ENCODE results near the gene IQGAP2.

IQGAP2 gene

GRCh38 chr5:76604838-76605237 is 201.8 kb downstream of the IQGAP2 start:
- TF ChIP-seq SUZ12 (IDR thresholded peaks at IDR 0.05; ENCODE audit: extremely low read depth, insufficient read depth, insufficient read length) (no peak), ZNF274 (IDR thresholded peaks at IDR 0.05; ENCODE audit: low read depth, low read length) (no peak), YY1 (IDR thresholded peaks at IDR 0.05; ENCODE audit: insufficient read depth, insufficient read length) (no peak)
- H3K36me3 ChIP-seq (ENCODE audit: insufficient read depth, insufficient read length, low read length): no peaks in the 10 kb centered on the region

DNA sequence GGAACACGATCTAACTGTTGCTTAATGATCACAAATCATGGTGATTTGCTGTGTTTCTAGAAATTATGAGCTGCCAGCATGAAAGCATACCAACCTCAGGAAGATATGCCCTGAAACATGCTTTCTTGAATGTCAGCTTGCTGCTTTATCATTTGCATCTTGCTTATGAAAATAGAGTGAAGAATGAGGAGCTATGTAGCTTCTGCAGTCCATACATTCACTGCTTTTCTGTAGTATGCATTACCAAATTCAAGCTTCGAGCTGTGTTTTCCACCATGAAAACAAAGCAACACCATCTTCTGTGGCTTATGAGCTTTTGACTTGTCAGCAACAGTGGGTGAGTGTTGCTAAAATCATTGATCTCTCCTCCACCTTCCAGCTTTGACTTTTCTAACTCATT is 203.6 kb downstream of the IQGAP2 start:
- no peaks in the 10 kb centered on the region for H3K9me3 ChIP-seq (ENCODE audit: insufficient read depth, low read length)
- no peak for DNase-seq (ENCODE audit: low read depth, low spot score)
- no peak overlapping the region for H3K4me3 ChIP-seq (ENCODE audit: insufficient read length, low read depth)
- no peak for TF ChIP-seq ZNF274 (IDR thresholded peaks at IDR 0.05; ENCODE audit: low read depth, low read length)
- no peak for TF ChIP-seq SUZ12 (IDR thresholded peaks at IDR 0.05; ENCODE audit: extremely low read depth, insufficient read depth, insufficient read length)
- TF ChIP-seq YY1 (IDR thresholded peaks at IDR 0.05; ENCODE audit: insufficient read depth, insufficient read length): no peak
- no peaks in the 10 kb centered on the region for H3K4me1 ChIP-seq (ENCODE audit: insufficient read depth, insufficient read length)
- H3K27me3 ChIP-seq (ENCODE audit: insufficient read depth, insufficient read length): no peaks in the 10 kb centered on the region
- peaks cover 3% of the 10 kb centered on the region for H3K36me3 ChIP-seq (ENCODE audit: insufficient read depth, insufficient read length, low read length)
- no peak overlapping the region for H3K9ac ChIP-seq (ENCODE audit: insufficient read length, low read depth)

More at GRCh38 chr5:76604838-76605237, 201.8 kb downstream of the IQGAP2 start:
- Histone ChIP-seq H3K4me1 (ENCODE audit: insufficient read depth, insufficient read length) (no peaks in the 10 kb centered on the region), H3K4me3 (ENCODE audit: insufficient read length, low read depth) (no peak overlapping the region), H3K9ac (ENCODE audit: insufficient read length, low read depth) (no peak overlapping the region), H3K9me3 (ENCODE audit: insufficient read depth, low read length) (no peaks in the 10 kb centered on the region), H3K27me3 (ENCODE audit: insufficient read depth, insufficient read length) (no peaks in the 10 kb centered on the region)
- no peak for DNase-seq (ENCODE audit: low read depth, low spot score)

- Histone ChIP-seq H3K4me1 (ENCODE audit: insufficient read depth, insufficient read length) (no peaks in the 10 kb centered on the region), H3K9me3 (ENCODE audit: insufficient read depth, low read length) (no peaks in the 10 kb centered on the region), H3K4me3 (ENCODE audit: insufficient read length, low read depth) (no peak overlapping the region), H3K36me3 (ENCODE audit: insufficient read depth, insufficient read length, low read length) (peaks cover 4% of the 10 kb centered on the region), H3K9ac (ENCODE audit: insufficient read length, low read depth) (no peak overlapping the region), H3K27me3 (ENCODE audit: insufficient read depth, insufficient read length) (no peaks in the 10 kb centered on the region)
- no peak for DNase-seq (ENCODE audit: low read depth, low spot score)
- no peak for TF ChIP-seq YY1 (IDR thresholded peaks at IDR 0.05; ENCODE audit: insufficient read depth, insufficient read length)
Measured at GRCh38 chr5:76607353-76607871, 204.3 kb downstream of the IQGAP2 start.

DNA sequence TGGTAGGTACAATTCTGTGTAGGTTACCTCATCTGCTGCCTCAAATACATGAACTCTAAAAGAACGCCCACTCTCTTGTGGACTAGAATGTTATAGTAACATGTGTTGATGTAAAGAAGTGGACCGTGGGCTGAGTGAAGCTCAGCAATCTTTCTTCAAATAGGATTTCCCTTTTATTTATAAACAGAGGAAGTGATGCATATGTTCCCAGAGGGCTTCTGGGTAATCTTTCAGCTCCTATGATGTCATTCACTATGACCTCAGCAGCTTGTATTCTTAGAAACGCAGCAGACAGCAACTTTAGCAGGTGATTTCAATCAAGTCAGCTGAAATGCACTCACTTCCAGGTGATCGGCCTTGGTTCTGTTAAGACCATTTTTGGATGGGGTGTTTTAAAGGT is 205.7 kb downstream of the IQGAP2 start:
- no peak for DNase-seq (ENCODE audit: low read depth, low spot score)
- no peaks in the 10 kb centered on the region for H3K27me3 ChIP-seq (ENCODE audit: insufficient read depth, insufficient read length)
- H3K36me3 ChIP-seq (ENCODE audit: insufficient read depth, insufficient read length, low read length): peaks cover 4% of the 10 kb centered on the region

GRCh38 chr5:76610196-76610595 is 207.1 kb downstream of the IQGAP2 start:
- Histone ChIP-seq H3K4me3 (ENCODE audit: insufficient read length, low read depth) (no peak overlapping the region), H3K9me3 (ENCODE audit: insufficient read depth, low read length) (no peaks in the 10 kb centered on the region), H3K36me3 (ENCODE audit: insufficient read depth, insufficient read length, low read length) (peaks cover 7% of the 10 kb centered on the region), H3K27me3 (ENCODE audit: insufficient read depth, insufficient read length) (no peaks in the 10 kb centered on the region), H3K9ac (ENCODE audit: insufficient read length, low read depth) (no peak overlapping the region), H3K4me1 (ENCODE audit: insufficient read depth, insufficient read length) (no peaks in the 10 kb centered on the region)
- TF ChIP-seq ZNF274 (IDR thresholded peaks at IDR 0.05; ENCODE audit: low read depth, low read length) (no peak), SUZ12 (IDR thresholded peaks at IDR 0.05; ENCODE audit: extremely low read depth, insufficient read depth, insufficient read length) (no peak), YY1 (IDR thresholded peaks at IDR 0.05; ENCODE audit: insufficient read depth, insufficient read length) (no peak)
- no peak for DNase-seq (ENCODE audit: low read depth, low spot score)

More for the DNA sequence above, 205.7 kb downstream of the IQGAP2 start:
- H3K9ac ChIP-seq (ENCODE audit: insufficient read length, low read depth): no peak overlapping the region
- TF ChIP-seq YY1 (IDR thresholded peaks at IDR 0.05; ENCODE audit: insufficient read depth, insufficient read length) (no peak), ZNF274 (IDR thresholded peaks at IDR 0.05; ENCODE audit: low read depth, low read length) (no peak), SUZ12 (IDR thresholded peaks at IDR 0.05; ENCODE audit: extremely low read depth, insufficient read depth, insufficient read length) (no peak)
- H3K4me3 ChIP-seq (ENCODE audit: insufficient read length, low read depth): no peak overlapping the region
- no peaks in the 10 kb centered on the region for H3K4me1 ChIP-seq (ENCODE audit: insufficient read depth, insufficient read length)
- H3K9me3 ChIP-seq (ENCODE audit: insufficient read depth, low read length): no peaks in the 10 kb centered on the region

- Histone ChIP-seq H3K4me3 (ENCODE audit: insufficient read length, low read depth) (no peak overlapping the region), H3K4me1 (ENCODE audit: insufficient read depth, insufficient read length) (no peaks in the 10 kb centered on the region), H3K36me3 (ENCODE audit: insufficient read depth, insufficient read length, low read length) (peaks cover 11% of the 10 kb centered on the region), H3K27me3 (ENCODE audit: insufficient read depth, insufficient read length) (no peaks in the 10 kb centered on the region), H3K9me3 (ENCODE audit: insufficient read depth, low read length) (no peaks in the 10 kb centered on the region), H3K9ac (ENCODE audit: insufficient read length, low read depth) (no peak overlapping the region)
- DNase-seq (ENCODE audit: low read depth, low spot score): no peak
- TF ChIP-seq YY1 (IDR thresholded peaks at IDR 0.05; ENCODE audit: insufficient read depth, insufficient read length) (no peak), SUZ12 (IDR thresholded peaks at IDR 0.05; ENCODE audit: extremely low read depth, insufficient read depth, insufficient read length) (no peak), ZNF274 (IDR thresholded peaks at IDR 0.05; ENCODE audit: low read depth, low read length) (no peak)
Measured at GRCh38 chr5:76612942-76613341, 209.9 kb downstream of the IQGAP2 start.

GRCh38 chr5:76615759-76616158 is 212.7 kb downstream of the IQGAP2 start:
- TF ChIP-seq ZNF274 (IDR thresholded peaks at IDR 0.05; ENCODE audit: low read depth, low read length) (no peak), SUZ12 (IDR thresholded peaks at IDR 0.05; ENCODE audit: extremely low read depth, insufficient read depth, insufficient read length) (no peak), YY1 (IDR thresholded peaks at IDR 0.05; ENCODE audit: insufficient read depth, insufficient read length) (no peak)
- Histone ChIP-seq H3K27me3 (ENCODE audit: insufficient read depth, insufficient read length) (no peaks in the 10 kb centered on the region), H3K9ac (ENCODE audit: insufficient read length, low read depth) (no peak overlapping the region), H3K4me3 (ENCODE audit: insufficient read length, low read depth) (no peak overlapping the region), H3K9me3 (ENCODE audit: insufficient read depth, low read length) (no peaks in the 10 kb centered on the region), H3K36me3 (ENCODE audit: insufficient read depth, insufficient read length, low read length) (peaks cover 12% of the 10 kb centered on the region), H3K4me1 (ENCODE audit: insufficient read depth, insufficient read length) (no peaks in the 10 kb centered on the region)
- DNase-seq (ENCODE audit: low read depth, low spot score): no peak
